Omental fat pad (tissue), 4 donors: Measurements from ENCODE around the gene LRP5. TPM values are rescaled to one million over a fixed set of nuclear protein-coding genes. Genes with fewer than 3 reads are reported as not detected.

Experiments used
- ATAC-seq: fragments of 150-250 bp; one replicate; pipeline ENCODE4 v1.9.1; 2016; ENCODE audit warnings: mild to moderate bottlenecking, moderate library complexity; ENCODE audit not compliant: low FRiP score
- DNase-seq: peaks from one replicate; pipeline ENCODE4 v3.0.0-alpha.2; 2019; ENCODE audit warnings: low spot score
- CTCF ChIP-seq, 3 donors: fragments of 450-650 bp; IDR thresholded peaks; one replicate each; pipeline ENCODE4 v1.5.1; 2016 to 2017; ENCODE audit warnings: antibody characterized with exemption in 3 of 3, mild to moderate bottlenecking in 3 of 3, moderate library complexity in 2 of 3
- total RNA-seq, 4 donors: library from RNA; depleted of rRNA; stranded (reverse); fragments of >200 nt; gene quantifications; one replicate each; pipeline ENCODE4 v1.1.0, GENCODE V29; 2016

LRP5 gene
- total RNA-seq, 4 donors from 2014 or later: 18.0 to 44.5 (median 34.6) TPM

GRCh38 chr11:68287419-68287818 lies 25.0 kb upstream of the LRP5 start:
- TF ChIP-seq CTCF (IDR thresholded peaks at IDR 0.05): no peak
- ATAC-seq: no peak
- DNase-seq: no peak

- DNase-seq (no peak), ATAC-seq (no peak)
- TF ChIP-seq CTCF (IDR thresholded peaks at IDR 0.05): no peak
Observed at GRCh38 chr11:68289456-68289855, 22.9 kb upstream of the LRP5 start.

- no peak for DNase-seq
- no peak for TF ChIP-seq CTCF (IDR thresholded peaks at IDR 0.05)
- ATAC-seq: no peak
Observed at GRCh38 chr11:68293708-68294107, 18.7 kb upstream of the LRP5 start.

GRCh38 chr11:68295271-68295670 lies 17.1 kb upstream of the LRP5 start:
- no peak for TF ChIP-seq CTCF (IDR thresholded peaks at IDR 0.05)
- no peak for DNase-seq
- no peak for ATAC-seq

- ATAC-seq (no peak), DNase-seq (no peak)
- TF ChIP-seq CTCF (IDR thresholded peaks at IDR 0.05): no peak
Observed at GRCh38 chr11:68295940-68296339, 16.5 kb upstream of the LRP5 start.

GRCh38 chr11:68296344-68297051 lies 15.9 kb upstream of the LRP5 start:
- TF ChIP-seq CTCF (IDR thresholded peaks at IDR 0.05): no peak
- DNase-seq (no peak), ATAC-seq (no peak)

- no peak for TF ChIP-seq CTCF (IDR thresholded peaks at IDR 0.05)
- DNase-seq (no peak), ATAC-seq (no peak)
Observed at GRCh38 chr11:68297052-68297378, 15.4 kb upstream of the LRP5 start.
